ENCODE data around the gene CYS1.
"Not testable (repeated sequence)": the region's sequence is repeated elsewhere in the genome, so short reads cannot be mapped to it uniquely, and the experiment has no call there.

The CYS1 gene

GRCh38 chr2:10094271-10094814 lies 14.1 kb upstream of the CYS1 start:
- no peak for DNase-seq (ENCODE audit: low read depth in 3 of 3)

DNA sequence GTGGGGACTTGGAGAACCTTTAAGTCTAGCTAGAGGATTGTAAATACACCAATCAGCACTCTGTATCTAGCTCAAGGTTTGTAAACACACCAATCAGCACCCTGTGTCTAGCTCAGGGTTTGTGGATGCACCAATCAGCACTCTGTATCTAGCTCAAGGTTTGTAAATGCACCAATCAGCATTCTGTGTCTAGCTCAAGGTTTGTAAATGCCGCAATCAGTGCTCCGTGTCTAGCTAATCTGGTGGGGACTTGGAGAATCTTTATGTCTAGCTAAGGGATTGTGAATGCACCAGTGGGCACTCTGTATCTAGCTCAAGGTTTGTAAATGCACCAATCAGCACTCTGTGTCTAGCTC lies 11.7 kb upstream of the CYS1 start:
- DNase-seq (ENCODE audit: low read depth in 3 of 3) = not testable (repeated sequence)

DNA sequence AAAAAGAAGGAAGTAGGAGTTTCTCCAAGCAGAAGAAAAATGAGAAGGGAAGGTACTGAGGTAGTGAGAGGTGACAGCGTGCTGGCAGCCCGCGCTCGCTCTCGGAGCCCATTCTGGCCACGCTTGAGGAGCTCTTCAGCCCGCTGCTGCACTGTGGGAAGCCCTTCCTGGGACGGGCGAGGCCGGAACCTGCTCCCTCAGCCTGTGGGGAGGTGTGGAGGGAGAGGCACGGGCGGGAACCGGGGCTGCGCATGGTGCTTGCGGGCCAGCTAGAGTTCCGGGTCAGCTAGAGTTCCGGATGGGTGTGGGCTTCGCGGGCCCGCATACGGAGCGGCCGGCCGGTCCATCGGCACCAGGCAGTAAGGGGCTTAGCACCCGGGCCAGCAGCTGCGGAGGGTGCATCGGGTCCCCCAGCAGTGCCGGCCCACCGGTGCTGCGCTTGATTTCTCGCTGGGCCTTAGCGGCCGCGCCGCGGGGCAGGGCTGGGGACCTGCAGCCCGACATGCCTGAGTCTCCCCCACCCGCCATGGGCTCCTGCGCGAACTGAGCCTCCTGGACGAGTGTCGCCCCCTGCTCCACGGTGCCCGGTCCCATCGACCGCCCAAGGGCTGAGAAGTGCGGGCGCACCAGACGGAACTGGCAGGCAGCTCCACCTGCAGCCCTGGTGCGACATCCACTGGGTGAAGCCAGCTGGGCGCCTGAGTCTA lies 11.1 kb upstream of the CYS1 start:
- no peak for DNase-seq (ENCODE audit: low read depth in 3 of 3)

DNA sequence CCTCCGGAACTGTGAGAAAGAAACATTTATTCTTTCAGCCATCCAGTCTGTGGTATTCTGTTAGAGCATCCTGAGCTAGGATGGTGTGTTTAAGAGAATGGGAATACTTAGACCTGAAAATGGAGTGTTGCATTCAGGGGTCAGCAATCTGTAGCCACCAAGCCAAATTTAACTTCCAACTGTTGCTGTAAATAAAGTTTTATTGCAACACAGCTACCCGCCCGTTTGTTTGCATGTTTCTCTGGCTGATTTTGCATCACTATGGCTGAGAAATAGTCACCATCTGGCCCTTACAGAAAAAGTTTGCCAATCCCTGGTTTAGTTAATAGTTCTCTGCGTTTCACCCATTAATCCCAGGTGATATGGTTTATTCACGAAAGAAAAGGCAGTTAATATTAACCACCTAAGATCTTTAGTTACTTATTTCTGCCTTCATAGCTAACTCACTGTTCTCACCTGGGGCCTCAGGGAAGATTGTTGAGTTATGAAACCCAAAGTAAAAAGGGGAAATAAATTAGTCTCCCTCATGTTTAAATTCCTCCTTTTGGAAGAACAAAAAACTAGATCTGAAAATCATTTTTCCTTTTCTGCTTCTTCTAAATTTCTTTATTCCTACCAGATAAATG lies 9.5 kb upstream of the CYS1 start:
- DNase-seq (ENCODE audit: low read depth in 3 of 3) = no peak

DNA sequence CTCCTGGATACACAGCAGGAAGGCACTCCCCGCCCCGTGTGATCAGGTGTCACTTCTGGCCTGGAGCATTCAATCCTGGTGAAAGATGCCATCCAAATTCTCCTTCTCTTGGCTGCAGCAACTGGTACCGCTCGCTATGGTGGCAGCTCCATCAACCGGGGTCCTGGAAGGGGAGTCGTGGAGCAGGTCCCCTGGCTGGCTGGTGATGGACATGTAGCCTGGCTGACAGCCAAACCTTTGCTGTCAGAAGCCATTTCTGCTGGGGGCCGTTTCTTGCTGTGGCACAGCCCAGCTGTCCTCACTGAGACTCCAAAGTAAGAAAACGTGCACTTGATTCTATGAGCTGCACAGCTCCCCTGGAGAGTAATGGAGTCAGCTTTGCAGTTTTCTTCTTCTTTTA lies 7.1 kb upstream of the CYS1 start:
- no peak for DNase-seq (ENCODE audit: low read depth in 3 of 3)

GRCh38 chr2:10086950-10087349 lies 6.7 kb upstream of the CYS1 start:
- DNase-seq (ENCODE audit: low read depth in 3 of 3) = no peak

GRCh38 chr2:10085668-10086059 lies 5.5 kb upstream of the CYS1 start:
- DNase-seq (ENCODE audit: low read depth in 3 of 3) = no peak

DNA sequence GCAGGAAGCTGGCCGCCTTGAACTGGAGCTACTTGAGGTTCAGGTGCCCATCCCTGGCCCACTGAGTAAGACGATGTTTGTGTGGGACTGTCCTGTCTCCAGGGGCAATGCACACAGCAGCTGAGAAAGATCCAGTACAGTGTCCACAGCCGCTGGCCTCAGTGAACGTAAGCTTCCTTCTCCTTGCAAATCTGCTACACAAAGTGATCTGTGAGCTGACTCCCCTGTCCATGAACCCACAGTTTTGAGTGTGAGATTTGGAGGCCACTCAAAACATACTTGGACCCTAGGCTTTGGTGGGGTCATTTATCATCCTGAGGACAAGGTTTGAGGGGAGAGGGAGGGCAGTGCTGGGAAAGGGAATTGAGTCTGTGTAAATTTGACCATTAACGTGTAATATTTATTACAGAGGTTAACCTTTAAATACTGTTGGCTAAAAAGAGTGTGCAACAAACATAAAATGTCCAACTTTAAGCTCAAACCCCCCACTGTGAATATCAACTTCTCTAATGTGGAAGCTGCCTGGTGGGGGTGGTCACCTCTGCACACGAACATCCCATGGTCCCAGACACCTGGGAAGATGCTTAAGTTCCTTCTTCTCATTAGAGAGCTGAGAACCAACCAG lies 4.9 kb upstream of the CYS1 start:
- DNase-seq (ENCODE audit: low read depth in 3 of 3) = no peak

DNA sequence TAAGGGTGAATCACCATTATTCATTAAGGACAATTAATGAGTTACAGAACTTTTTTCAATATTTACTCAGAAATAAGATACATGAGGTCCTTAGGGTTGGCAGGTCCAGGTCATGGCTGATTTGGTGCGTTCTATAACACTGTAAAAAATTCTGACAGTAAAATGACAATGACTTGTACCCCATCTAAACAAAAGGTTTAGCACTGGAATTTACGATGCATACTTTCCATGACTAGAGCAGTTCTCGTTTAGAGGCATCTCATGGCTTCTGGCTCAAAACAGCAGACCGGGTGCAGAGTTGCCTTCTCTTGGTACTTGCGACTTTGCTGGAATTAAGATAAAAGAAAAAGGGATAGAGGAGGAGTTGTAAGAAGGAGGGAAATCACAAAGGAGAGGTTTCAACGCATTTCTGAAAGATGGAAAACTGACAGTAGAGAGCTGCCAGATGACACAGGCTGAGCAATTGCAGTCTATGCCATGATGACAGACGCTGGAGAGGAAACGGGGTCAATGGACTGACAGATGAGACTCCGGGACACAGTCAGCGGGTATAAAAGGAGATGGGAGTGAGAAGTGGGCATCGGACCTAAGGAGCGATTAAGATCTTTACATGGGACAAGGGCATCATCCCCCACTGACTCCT lies 4.1 kb upstream of the CYS1 start:
- no peak for DNase-seq (ENCODE audit: low read depth in 3 of 3)

DNA sequence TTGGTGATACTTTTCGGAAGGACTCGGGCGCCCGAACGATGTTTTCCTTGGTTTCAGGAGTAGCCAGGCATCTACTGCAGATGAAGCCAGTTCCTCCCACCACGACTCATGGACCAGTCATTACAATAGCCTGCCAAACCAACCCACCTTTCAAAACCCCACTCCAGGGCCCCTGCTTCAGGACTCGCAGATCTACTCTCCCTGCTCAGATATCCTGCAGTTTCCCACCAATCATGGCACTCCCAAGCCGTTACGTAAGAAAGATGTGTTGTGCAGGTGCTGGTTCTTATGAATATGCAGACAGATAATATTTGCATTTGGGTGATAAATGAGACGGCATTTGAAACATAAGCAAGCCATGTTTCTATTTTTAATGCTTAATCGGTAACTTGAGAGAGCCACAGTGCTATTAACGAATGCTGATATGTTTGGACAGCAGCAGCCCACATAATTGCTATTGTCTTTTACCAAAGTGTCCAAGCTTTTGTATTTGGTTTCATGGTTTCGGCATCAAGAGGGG lies 3.5 kb upstream of the CYS1 start:
- no peak for DNase-seq (ENCODE audit: low read depth in 3 of 3)

- no peak for DNase-seq (ENCODE audit: low read depth in 3 of 3)
These were observed 2.8 kb upstream of the CYS1 start for GRCh38 chr2:10083046-10083445.

GRCh38 chr2:10080536-10081304 lies 509 bp upstream of the CYS1 start:
- DNase-seq (ENCODE audit: low read depth in 3 of 3) = no peak

DNA sequence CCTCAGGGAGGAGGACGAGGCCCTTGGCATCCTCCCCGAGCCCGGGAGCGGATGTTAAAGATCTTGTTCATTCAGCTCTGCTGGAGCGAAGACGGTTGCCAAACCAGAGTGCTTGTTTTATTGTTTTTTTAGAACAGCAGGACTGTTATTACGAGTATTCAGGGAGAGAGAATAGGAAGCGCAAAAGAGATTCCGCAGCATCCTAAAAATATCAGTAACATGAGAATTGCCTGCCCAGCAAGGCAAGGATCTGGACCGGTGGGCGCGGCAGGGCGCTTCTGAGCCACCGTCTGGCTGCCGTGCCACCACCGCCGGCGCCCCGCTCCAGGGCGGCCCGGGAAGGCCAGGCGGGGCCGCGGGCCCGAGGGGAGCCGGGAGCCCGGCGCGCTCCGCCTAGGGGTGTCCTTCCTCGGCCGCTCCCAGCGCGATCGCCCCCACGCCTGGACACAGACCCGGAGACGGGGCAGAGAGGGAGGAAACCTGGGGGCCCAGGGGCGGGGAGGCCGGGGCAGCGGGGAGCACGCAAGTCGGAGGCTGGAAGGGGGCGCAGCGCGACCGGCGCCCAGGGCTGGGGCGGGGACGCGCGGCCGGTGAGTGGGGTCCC lies 843 bp downstream of the CYS1 start:
- peak in 1 of 3 experiments; percentile 12 for DNase-seq (ENCODE audit: low read depth in 3 of 3)

DNA sequence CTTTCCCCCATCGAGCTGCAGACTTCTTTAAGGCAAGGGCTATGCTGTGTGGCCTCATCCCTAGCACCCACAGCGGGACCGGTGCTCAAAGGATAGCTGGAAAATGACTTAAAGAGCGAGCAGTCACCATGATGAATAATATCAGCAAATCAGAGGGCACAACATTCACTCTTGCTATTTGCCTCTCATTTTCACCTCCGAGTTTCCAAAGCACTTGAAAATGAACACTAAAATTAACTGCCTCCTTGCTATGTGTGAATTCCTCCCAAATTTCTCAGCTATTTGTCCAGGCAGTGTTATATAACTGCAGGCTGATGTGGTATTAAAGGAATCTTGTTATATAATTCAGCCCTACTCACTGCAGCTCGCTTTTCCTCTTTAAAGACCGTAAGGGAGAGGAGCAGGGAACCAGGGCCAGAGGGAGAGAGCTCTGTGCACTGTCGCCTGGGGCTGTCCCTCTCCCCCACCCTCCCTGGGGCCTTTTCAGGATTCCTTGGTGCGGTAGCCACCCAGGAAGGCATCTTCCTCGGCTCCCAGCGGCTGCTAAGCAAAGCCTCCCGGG lies 1.4 kb downstream of the CYS1 start:
- no peak for DNase-seq (ENCODE audit: low read depth in 3 of 3)

GRCh38 chr2:10078001-10078400 lies 2.2 kb downstream of the CYS1 start:
- DNase-seq (ENCODE audit: low read depth in 3 of 3) = no peak

DNA sequence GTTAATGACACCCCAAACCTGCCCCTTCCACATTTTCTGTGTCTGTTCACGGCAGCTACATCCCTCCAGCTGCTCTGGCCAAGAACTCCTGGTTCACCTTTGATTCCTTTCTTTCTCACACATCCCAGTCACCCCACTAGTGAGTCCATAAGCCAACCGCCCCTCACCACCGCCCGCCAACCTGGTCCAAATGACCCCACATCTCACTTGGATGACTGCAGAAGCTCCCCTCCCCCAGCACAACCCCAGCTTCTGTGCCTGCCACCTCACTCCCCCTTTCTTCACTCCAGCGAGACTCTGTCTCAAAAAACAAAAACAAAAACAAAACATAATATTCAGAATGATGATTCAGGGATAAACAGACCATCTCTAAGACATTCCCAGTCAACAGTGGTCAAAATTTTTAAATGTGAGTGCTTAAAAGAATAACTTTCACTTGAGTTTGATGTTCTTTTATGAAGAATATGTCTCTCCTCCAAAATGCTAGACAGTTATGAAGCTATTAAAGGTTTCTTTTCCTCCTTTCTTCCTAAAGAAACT lies 3.2 kb downstream of the CYS1 start:
- no peak for DNase-seq (ENCODE audit: low read depth in 3 of 3)

GRCh38 chr2:10076511-10076910 lies 3.7 kb downstream of the CYS1 start:
- no peak for DNase-seq (ENCODE audit: low read depth in 3 of 3)

DNA sequence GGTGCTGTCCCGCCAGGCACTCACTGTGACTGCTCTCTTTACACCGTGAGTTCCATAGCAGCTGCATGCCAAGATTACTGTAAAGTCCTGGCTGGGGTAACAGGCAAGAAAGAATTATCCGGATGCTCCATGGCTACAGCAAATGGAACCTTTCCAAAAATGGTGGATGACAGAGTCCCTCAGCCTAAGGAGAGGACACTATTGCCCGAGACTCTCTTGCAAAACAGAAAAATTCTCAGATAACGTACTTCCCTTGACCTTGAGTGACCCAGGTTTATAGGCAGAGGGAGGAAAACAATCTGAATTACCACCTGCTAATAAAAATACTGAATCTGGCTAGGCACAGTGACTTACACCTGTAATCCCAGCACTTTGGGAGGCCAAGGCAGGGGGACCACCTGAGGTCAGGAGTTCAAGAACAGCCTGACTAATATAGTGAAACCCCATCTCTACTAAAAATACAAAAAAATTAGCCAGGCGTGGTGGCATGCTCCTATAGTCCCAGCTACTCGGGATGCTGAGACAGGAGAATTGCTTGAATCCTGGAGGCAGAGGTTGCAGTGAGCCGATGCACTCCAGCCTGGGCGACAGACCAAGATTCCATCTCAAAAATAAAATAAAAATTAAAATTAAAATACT lies 4.5 kb downstream of the CYS1 start:
- no peak for DNase-seq (ENCODE audit: low read depth in 3 of 3)

DNA sequence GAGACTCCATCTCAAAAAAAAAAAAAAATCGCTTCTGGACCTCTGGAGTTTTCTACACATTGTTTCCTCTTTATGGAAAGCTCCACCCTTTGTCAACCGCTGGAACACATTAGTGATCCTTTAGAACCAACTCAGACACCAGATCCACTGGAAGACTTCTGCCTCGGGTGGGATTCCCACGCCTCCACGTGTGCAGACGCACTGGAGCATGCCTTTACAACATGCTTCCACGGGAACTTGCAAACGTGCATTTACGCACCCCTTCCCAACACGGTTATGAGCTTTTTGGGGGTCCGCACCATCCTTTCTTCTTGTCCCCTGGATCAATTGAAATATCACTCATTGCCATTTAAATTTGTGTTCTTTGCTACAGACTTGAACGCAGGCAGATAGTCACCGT lies 5.1 kb downstream of the CYS1 start:
- DNase-seq (ENCODE audit: low read depth in 3 of 3) = no peak

- no peak for DNase-seq (ENCODE audit: low read depth in 3 of 3)
These were observed 6.5 kb downstream of the CYS1 start for GRCh38 chr2:10073706-10074105.
